MM.1S (cell line): ENCODE results near the gene ADCY6.

ENCODE experiments used
- DNase-seq: peaks from one replicate; pipeline ENCODE4 v3.0.0-alpha.2; 2015
- H2AFZ ChIP-seq: fragments of 300-600 bp; sonication (generic); 2 replicates; pipeline ENCODE4 v1.6.0; 2016; ENCODE audit warnings: antibody characterized with exemption, low read length
- H3F3A ChIP-seq: fragments of 300-600 bp; sonication (generic); 2 replicates; pipeline ENCODE4 v1.6.1; 2016; ENCODE audit warnings: mild to moderate bottlenecking, antibody characterized with exemption, low read length, moderate library complexity, mixed read lengths; ENCODE audit not compliant: insufficient read depth
- H3K27ac ChIP-seq: fragments of 300-600 bp; sonication (generic); 2 replicates; pipeline ENCODE4 v1.5.1; 2016; ENCODE audit warnings: mild to moderate bottlenecking, low read length
- H3K27me3 ChIP-seq: fragments of 300-600 bp; sonication (generic); replicated peaks from 2 replicates; pipeline ENCODE4 v1.6.0; 2016; ENCODE audit warnings: low read length; ENCODE audit not compliant: insufficient read depth
- H3K36me3 ChIP-seq: fragments of 300-600 bp; sonication (generic); replicated peaks from 2 replicates; pipeline ENCODE4 v1.6.1; 2016; ENCODE audit warnings: mild to moderate bottlenecking, low read length, mixed read lengths; ENCODE audit not compliant: insufficient read depth
- H3K4me1 ChIP-seq: fragments of 300-600 bp; sonication (generic); 2 replicates; pipeline ENCODE4 v1.6.1; 2016; ENCODE audit warnings: low read length, mixed read lengths
- H3K4me2 ChIP-seq: fragments of 300-600 bp; sonication (generic); 2 replicates; pipeline ENCODE4 v1.6.0; 2016; ENCODE audit warnings: low read depth, low read length
- H3K4me3 ChIP-seq: fragments of 300-600 bp; sonication (generic); 2 replicates; pipeline ENCODE4 v1.5.1; 2016; ENCODE audit warnings: low read length, mixed read lengths
- H3K79me2 ChIP-seq: fragments of 300-600 bp; sonication (generic); 2 replicates; pipeline ENCODE4 v1.6.1; 2016; ENCODE audit warnings: mixed run types, low read length, mixed read lengths
- H3K9ac ChIP-seq: fragments of 300-600 bp; sonication (generic); 2 replicates; pipeline ENCODE4 v1.6.1; 2016; ENCODE audit warnings: low read length, mixed read lengths
- H3K9me2 ChIP-seq: fragments of 300-600 bp; sonication (generic); replicated peaks from 2 replicates; pipeline ENCODE4 v1.6.1; 2016; ENCODE audit warnings: mild to moderate bottlenecking, low read length, mixed read lengths; ENCODE audit not compliant: insufficient read depth
- H3K9me3 ChIP-seq: fragments of 300-600 bp; sonication (generic); replicated peaks from 2 replicates; pipeline ENCODE4 v1.6.1; 2016; ENCODE audit warnings: mild to moderate bottlenecking, low read length, mixed read lengths; ENCODE audit not compliant: insufficient read depth
- H4K20me1 ChIP-seq: fragments of 300-600 bp; sonication (generic); 2 replicates; pipeline ENCODE4 v1.6.1; 2016; ENCODE audit warnings: mild to moderate bottlenecking, low read length, moderate library complexity, mixed read lengths; ENCODE audit not compliant: insufficient read depth
- CTCF ChIP-seq: fragments of 300-600 bp; sonication (generic); IDR thresholded peaks from 2 replicates; pipeline ENCODE4 v1.5.1; 2016; ENCODE audit warnings: antibody characterized with exemption, low read length, mixed read lengths
- EZH2 ChIP-seq: fragments of 300-600 bp; sonication (generic); optimal IDR thresholded peaks from 2 replicates; pipeline ENCODE3; 2017; ENCODE audit warnings: low read depth, mild to moderate bottlenecking, antibody characterized with exemption, low read length, mixed read lengths
- EZH2phosphoT487 ChIP-seq: fragments of 300-600 bp; sonication (generic); IDR thresholded peaks from 2 replicates; pipeline ENCODE4 v1.6.1; 2018; ENCODE audit warnings: antibody characterized with exemption, low read length

The ADCY6 gene

DNA sequence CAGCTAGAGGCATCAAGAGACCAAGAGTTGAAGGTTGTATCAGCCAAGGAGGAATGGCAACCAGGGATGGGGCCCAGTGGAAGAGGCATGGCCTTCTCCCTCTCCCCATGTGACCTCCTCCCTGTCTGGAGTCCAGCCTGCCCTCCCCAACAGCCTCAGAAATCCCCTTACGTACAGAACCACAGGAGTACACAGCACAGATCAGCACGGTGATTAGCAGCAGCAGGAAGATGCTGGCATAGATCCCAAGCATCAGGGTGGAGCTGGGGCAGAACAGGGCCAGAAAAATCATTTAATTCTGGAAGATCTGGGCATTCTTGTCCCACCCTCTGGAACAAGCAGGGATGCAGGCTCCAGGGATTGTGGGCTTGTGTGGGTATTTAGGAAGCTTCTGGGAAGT lies 14.4 kb downstream of the ADCY6 start:
- TF ChIP-seq EZH2, result no peak
- TF ChIP-seq EZH2phosphoT487, result no peak
- TF ChIP-seq CTCF, result no peak
- Histone ChIP-seq H3K27ac (no peak overlapping the region), H4K20me1 (no peaks in the 10 kb centered on the region), H3K27me3 (no peaks in the 10 kb centered on the region), H3K9ac (no peak overlapping the region), H3F3A (no peaks in the 10 kb centered on the region), H3K9me2 (no peaks in the 10 kb centered on the region), H3K36me3 (no peaks in the 10 kb centered on the region), H2AFZ (no peak overlapping the region), H3K4me3 (no peak overlapping the region), H3K9me3 (no peaks in the 10 kb centered on the region), H3K79me2 (no peaks in the 10 kb centered on the region), H3K4me1 (no peaks in the 10 kb centered on the region), H3K4me2 (no peak overlapping the region)
- DNase-seq, result no peak

DNA sequence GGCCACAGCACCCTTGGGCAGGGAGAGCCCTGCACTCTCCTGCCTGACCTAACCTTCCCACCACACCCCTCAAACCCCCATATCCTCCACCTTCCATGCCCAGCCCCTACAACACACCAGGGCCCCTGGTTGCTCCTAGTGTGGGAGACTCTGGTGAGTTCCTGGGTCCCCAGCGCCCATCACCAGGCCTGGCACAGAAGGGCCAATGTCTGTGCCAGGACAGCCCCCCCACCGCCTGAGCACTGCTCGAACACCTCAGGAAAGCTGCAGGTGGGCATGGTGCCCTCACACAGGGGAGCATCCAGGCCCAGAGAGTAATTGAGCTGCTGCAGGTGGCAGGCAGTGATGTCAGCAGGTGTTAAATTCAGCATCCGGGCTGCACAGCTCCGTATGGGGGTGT lies 15.2 kb downstream of the ADCY6 start:
- Histone ChIP-seq H3K4me3 (no peak overlapping the region), H3K9me2 (no peaks in the 10 kb centered on the region), H3K9ac (no peak overlapping the region), H3K27ac (no peak overlapping the region), H3K9me3 (no peaks in the 10 kb centered on the region), H3K4me1 (no peaks in the 10 kb centered on the region), H3K79me2 (no peaks in the 10 kb centered on the region), H4K20me1 (no peaks in the 10 kb centered on the region), H3K4me2 (no peak overlapping the region), H3K36me3 (no peaks in the 10 kb centered on the region), H3K27me3 (no peaks in the 10 kb centered on the region), H3F3A (no peaks in the 10 kb centered on the region), H2AFZ (no peak overlapping the region)
- TF ChIP-seq CTCF (no peak), EZH2 (no peak), EZH2phosphoT487 (no peak)
- no peak for DNase-seq

GRCh38 chr12:48771588-48772112 lies 17.2 kb downstream of the ADCY6 start:
- no peaks in the 10 kb centered on the region for H4K20me1 ChIP-seq
- H3K36me3 ChIP-seq, result no peaks in the 10 kb centered on the region
- H3K9me3 ChIP-seq, result no peaks in the 10 kb centered on the region
- H3K9ac ChIP-seq, result no peak overlapping the region
- H3K27ac ChIP-seq, result no peak overlapping the region
- H3F3A ChIP-seq, result no peaks in the 10 kb centered on the region
- H2AFZ ChIP-seq, result no peak overlapping the region
- DNase-seq, result no peak
- no peaks in the 10 kb centered on the region for H3K79me2 ChIP-seq
- H3K4me1 ChIP-seq, result peaks cover 4% of the 10 kb centered on the region
- H3K4me2 ChIP-seq, result no peak overlapping the region
- H3K4me3 ChIP-seq, result no peak overlapping the region
- no peaks in the 10 kb centered on the region for H3K9me2 ChIP-seq
- TF ChIP-seq EZH2 (no peak), EZH2phosphoT487 (no peak), CTCF (no peak)
- no peaks in the 10 kb centered on the region for H3K27me3 ChIP-seq
